NK-92 (cell line): ENCODE data around the gene PSMB5.
"Not testable (repeated sequence)": the region's sequence is repeated elsewhere in the genome, so short reads cannot be mapped to it uniquely, and the experiment has no call there.

Experiments used
- DNase-seq: peaks from one replicate; lab custom pipeline; 2025; ENCODE audit not compliant: unreplicated experiment; lab: John Stamatoyannopoulos, UW

The PSMB5 gene

GRCh38 chr14:23020143-23021128 is 14.3 kb downstream of the PSMB5 start:
- DNase-seq, result no peak

DNA sequence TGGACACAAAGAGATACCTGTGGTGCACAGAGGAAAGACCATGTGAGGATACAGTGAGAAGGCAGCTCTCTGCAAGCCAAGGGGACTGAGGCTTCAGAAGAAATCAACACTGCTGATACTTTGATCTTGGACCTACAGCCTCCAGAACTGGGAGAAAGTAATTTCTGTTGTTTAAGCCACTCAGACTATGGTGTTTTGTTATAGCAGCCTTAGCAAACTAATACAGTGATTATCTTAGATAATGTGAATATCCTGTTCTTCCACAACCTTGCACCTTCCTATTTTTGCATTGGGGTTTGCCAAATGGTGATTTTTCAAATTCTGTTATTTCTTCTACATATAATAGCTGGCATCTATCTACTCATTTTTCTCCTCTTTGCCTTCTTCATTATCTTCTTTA is 16.6 kb downstream of the PSMB5 start:
- no peak for DNase-seq

DNA sequence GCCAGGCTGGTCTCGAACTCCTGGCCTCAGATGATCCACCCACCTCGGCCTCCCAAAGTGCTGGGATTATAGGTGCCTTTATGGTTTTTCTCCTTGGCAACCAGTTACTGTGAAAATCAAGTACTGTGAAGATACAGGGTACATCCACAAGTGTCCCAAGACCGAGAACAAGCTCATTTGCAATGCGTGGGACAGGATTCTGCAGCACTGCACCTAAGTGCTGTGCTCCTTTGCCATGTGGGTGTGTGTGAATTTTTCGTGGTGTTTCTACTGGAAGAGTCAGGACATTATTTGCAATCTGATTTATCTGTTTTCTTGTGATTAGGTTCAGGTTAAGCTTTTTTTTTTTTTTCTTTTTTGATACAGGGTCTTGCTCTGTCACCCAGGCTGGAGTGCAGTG is 17.6 kb downstream of the PSMB5 start:
- DNase-seq, result no peak

- no peak for DNase-seq
These were observed 19.1 kb downstream of the PSMB5 start for GRCh38 chr14:23015618-23016017.

- not testable (repeated sequence) for DNase-seq
These were observed 21.0 kb downstream of the PSMB5 start for GRCh38 chr14:23013749-23014054.

- DNase-seq, result no peak
These were observed 21.5 kb downstream of the PSMB5 start for GRCh38 chr14:23013054-23013748.

DNA sequence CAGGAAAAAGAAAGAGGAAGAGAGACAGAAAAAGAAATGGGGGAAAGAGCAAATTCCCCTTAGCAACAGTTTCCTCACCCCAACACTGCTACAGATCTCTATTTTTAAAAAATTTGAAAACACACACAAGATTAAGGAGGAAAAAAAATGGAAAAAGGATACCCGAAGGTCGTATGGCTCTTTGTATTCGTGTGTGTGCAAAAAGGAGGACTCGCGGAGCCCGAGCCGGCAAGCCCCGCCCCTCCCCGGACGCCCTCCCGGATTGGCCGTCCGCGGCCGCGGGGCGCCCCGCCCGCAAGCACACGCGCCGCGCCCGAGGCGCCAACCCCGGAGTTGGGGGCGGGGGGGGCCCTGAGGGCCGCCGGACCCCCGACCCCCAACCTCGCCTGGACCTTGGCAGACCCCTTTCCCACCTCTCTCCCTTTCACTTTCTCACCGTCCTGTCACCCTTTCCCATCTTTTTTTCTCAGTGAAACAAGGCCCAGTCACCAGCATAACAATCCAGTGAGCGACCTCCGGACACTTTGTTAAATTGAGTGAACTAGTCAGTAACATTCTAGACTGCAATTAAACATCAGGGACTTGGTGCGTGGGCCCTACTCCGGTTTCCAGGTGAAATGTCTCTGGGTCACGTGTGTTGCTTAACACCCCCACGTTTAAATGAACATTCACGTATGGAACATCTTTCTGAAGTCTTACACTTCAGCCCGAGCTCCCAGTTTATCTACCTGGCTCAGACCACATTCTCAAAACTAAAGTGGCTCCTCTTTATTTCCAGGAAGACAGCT is 24.6 kb downstream of the PSMB5 start, which contains the start of gene C14orf93:
Gene C14orf93, minus strand, starts transcription at position 205 of the 788 bp plus-strand sequence. CDS start 11,120 bp downstream, outside the sequence.
- no peak for DNase-seq

- no peak for DNase-seq
These were observed 25.2 kb downstream of the PSMB5 start for GRCh38 chr14:23009483-23009938.

DNA sequence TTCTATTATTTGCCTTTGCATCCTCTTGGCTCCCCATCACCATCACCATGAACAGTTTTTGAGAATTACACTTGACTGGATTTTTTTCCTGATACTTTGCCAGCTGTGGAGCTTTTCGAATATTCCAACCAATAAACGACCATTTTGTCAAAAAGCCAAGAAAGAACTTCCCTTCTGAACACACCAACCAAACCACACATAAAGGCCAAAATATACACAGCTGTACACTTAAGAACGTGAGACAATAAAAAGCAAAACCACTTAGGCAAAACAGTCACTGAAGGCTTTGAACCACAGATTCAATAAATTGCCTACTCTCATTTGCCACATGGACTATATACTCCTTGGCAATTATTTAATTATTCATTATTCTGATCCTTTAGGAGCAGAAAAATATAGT is 25.9 kb downstream of the PSMB5 start:
- DNase-seq, result no peak

GRCh38 chr14:23006544-23007419 is 27.9 kb downstream of the PSMB5 start:
- DNase-seq, result peak; percentile 84

- no peak for DNase-seq
These were observed 28.5 kb downstream of the PSMB5 start for GRCh38 chr14:23006188-23006534.

- DNase-seq, result no peak
These were observed 29.1 kb downstream of the PSMB5 start for GRCh38 chr14:23005451-23006187.

DNA sequence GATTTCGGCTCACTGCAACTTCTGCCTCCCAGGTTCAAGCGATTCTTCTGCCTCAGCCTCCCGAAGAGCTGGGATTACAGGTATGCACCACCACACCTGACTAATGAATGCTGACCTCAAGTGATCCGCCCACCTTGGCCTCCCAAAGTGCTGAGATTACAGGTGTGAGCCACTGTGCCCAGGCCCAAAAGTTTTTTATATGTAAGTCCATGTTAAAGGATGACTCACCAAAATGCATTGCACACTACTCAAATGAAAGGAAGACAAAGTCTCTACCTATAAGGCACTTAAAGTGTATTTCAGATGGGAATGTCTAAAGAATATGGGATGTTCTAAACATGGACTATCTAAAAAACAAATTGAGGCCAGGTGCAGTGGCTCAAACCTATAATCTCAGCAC is 30.4 kb downstream of the PSMB5 start:
- DNase-seq, result not testable (repeated sequence)

DNA sequence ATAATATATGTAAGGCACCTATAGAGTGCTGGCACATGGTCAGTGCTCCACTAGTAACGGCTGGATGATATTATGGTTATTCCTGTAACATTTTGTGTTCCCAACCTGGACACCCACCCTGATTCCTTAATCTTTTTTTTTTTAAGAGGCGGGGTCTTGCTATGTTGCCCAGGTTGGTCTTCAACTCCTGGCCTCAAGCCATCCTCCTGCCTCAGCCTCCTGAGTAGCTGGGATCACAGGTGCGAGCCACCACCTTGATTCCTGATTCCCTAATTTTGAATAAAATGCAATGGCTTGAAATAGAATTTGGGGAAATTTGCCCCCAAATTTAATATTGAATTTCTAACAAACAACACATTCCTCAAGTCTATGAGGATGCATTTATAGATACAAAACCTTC is 32.1 kb downstream of the PSMB5 start:
- no peak for DNase-seq

GRCh38 chr14:23000860-23001259 is 33.8 kb downstream of the PSMB5 start:
- no peak for DNase-seq

GRCh38 chr14:22998329-22999012 is 36.2 kb downstream of the PSMB5 start:
- DNase-seq, result no peak

DNA sequence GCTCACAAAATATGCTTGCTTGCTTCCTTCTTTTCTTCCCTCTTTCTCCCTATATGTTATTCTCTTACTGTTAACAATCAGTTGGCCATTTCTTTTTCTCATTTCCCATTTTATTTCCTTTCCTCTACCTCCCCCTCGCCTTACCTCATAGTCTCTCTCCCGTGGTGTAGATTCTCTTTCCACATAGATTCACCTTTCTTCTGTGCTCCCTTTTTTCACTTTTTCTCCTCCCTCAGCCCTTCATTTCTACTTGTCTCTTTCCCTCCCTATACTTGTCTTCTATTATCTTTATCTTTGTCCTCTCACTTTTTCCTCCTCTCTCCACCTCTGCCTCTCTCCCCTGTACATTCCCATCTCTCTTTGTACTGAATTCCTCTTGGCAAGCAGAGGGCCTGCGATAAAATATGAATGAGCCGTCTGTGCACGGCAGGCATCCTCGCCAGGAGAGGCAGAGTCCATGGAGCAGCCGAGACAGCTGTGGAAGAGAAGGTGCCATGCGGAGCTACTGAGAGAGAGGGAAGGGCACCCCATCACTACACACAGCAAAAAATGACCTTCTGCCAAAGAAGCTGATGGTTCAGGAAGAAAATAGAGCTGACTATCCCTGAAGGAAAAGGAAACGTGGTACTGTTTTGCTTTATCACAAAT is 36.9 kb downstream of the PSMB5 start:
- no peak for DNase-seq

- no peak for DNase-seq
These were observed 37.7 kb downstream of the PSMB5 start for GRCh38 chr14:22996768-22997654.
